ENCODE data around the gene RAB9B.

DNA sequence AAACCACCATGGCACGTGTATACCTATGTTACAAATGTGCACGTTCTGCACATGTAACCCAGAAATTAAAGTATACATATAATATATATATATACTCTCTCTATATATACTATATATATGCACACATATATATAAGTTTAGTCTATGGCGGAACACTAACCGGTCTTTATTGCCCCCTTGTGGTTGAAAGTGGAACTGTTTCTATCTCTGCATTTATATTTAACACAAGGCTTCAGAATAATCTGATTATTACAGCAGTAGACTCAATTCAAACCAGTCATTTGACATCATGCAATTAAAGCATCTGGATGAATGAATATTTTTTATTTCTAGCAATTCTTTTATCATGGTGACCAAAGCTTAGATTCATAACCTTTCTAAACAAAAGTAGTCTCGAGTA, 14.6 kb downstream of the RAB9B start:
- no peak for TF ChIP-seq POLR2A (IDR thresholded peaks at IDR 0.05; ENCODE audit: low read length)
- TF ChIP-seq GATA1 (IDR thresholded peaks at IDR 0.05; ENCODE audit: low read depth, low read length), result no peak
